GM23248 (cell line): Measurements from ENCODE around the gene DPP8. TPM values are rescaled to one million over a fixed set of nuclear protein-coding genes. Genes with fewer than 3 reads are reported as not detected.

ENCODE experiments used
- DNase-seq: peaks from one replicate; pipeline ENCODE4 v3.0.0-alpha.2; 2015
- H2AFZ ChIP-seq: fragments of 200-600 bp; sonication (generic); 2 replicates; pipeline ENCODE4 v1.6.1; 2016; ENCODE audit warnings: antibody characterized with exemption
- H3F3A ChIP-seq: fragments of 200-600 bp; sonication (generic); 2 replicates; pipeline ENCODE4 v1.6.1; 2016; ENCODE audit warnings: mild to moderate bottlenecking, antibody characterized with exemption, mixed run types; ENCODE audit not compliant: insufficient read depth
- H3K27ac ChIP-seq: fragments of 200-600 bp; sonication (generic); 2 replicates; pipeline ENCODE4 v1.5.1; 2016; ENCODE audit warnings: mild to moderate bottlenecking
- H3K27me3 ChIP-seq: fragments of 200-600 bp; sonication (generic); replicated peaks from 2 replicates; pipeline ENCODE4 v1.6.1; 2016; ENCODE audit warnings: mild to moderate bottlenecking; ENCODE audit not compliant: insufficient read depth
- H3K36me3 ChIP-seq: fragments of 200-600 bp; sonication (generic); 2 replicates; pipeline ENCODE4 v1.6.1; 2016; ENCODE audit warnings: low read depth, mild to moderate bottlenecking
- H3K4me1 ChIP-seq: fragments of 200-600 bp; sonication (generic); 2 replicates; pipeline ENCODE4 v1.6.1; 2016; ENCODE audit warnings: mild to moderate bottlenecking; ENCODE audit not compliant: insufficient read depth
- H3K4me2 ChIP-seq: fragments of 200-600 bp; sonication (generic); one replicate; pipeline ENCODE4 v1.6.1; 2016; ENCODE audit warnings: mild to moderate bottlenecking; ENCODE audit not compliant: unreplicated experiment
- H3K4me3 ChIP-seq: fragments of 200-600 bp; sonication (generic); 2 replicates; pipeline ENCODE4 v1.5.1; 2016; ENCODE audit warnings: mild to moderate bottlenecking
- H3K79me2 ChIP-seq: fragments of 200-600 bp; sonication (generic); 2 replicates; pipeline ENCODE4 v1.6.1; 2016; ENCODE audit warnings: mild to moderate bottlenecking; ENCODE audit not compliant: insufficient read depth
- H3K9ac ChIP-seq: fragments of 200-600 bp; sonication (generic); 2 replicates; pipeline ENCODE4 v1.6.1; 2016; ENCODE audit warnings: mild to moderate bottlenecking
- H3K9me2 ChIP-seq: fragments of 200-600 bp; sonication (generic); 2 replicates; pipeline ENCODE4 v1.6.1; 2016; ENCODE audit warnings: mixed run types, mild to moderate bottlenecking, moderate library complexity; ENCODE audit not compliant: insufficient read depth
- H3K9me3 ChIP-seq: fragments of 200-600 bp; sonication (generic); one replicate; pipeline ENCODE4 v1.6.1; 2017; ENCODE audit warnings: low read depth
- H4K20me1 ChIP-seq: fragments of 200-600 bp; sonication (generic); 2 replicates; pipeline ENCODE4 v1.6.0; 2016; ENCODE audit not compliant: insufficient read depth
- EZH2 ChIP-seq: fragments of 200-600 bp; sonication (generic); IDR thresholded peaks from 2 replicates; pipeline ENCODE4 v1.6.1; 2018; ENCODE audit warnings: antibody characterized with exemption, mild to moderate bottlenecking; ENCODE audit not compliant: insufficient read depth, poor library complexity, severe bottlenecking
- EZH2phosphoT487 ChIP-seq: fragments of 200-600 bp; sonication (generic); IDR thresholded peaks from 2 replicates; pipeline ENCODE4 v1.6.1; 2018; ENCODE audit warnings: antibody characterized with exemption, moderate library complexity, mild to moderate bottlenecking, low read depth; ENCODE audit not compliant: insufficient read depth
- WGBS, 2 experiments: methylation state at CpG; one replicate each; pipeline ENCODE4 v1.1.6; 2015 to 2017; ENCODE audit warnings: low lambda C conversion rate in 2 of 2, low coverage in 1 of 2; ENCODE audit errors: missing lambda C conversion rate in 2 of 2; 5-methylcytosine and 5-hydroxymethylcytosine counted together
- in situ Hi-C: fragments of 300-500 bp; cut with MboI; formaldehyde crosslinking; loops from 2 replicates; pipeline ENCODE4 v1.15.0; 2020
- polyA plus RNA-seq: library from polyadenylated mRNA; unstranded; fragments of >200 nt; fragmentation: Nextera tagmentation; extraction: Ambion mirVana; gene quantifications from 2 replicates; pipeline ENCODE4 v1.2.1, GENCODE V29; 2016
- total RNA-seq: library from RNA; depleted of rRNA; stranded (reverse); fragments of >200 nt; shearing (Covaris generic); gene quantifications from 2 replicates; pipeline ENCODE4 v1.2.3, GENCODE V29; 2014; rRNA removed

The DPP8 gene
- 21.5 and 28.9 TPM in 2 replicates for total RNA-seq
- 28.0 and 30.1 TPM in 2 replicates for polyA plus RNA-seq

DNA sequence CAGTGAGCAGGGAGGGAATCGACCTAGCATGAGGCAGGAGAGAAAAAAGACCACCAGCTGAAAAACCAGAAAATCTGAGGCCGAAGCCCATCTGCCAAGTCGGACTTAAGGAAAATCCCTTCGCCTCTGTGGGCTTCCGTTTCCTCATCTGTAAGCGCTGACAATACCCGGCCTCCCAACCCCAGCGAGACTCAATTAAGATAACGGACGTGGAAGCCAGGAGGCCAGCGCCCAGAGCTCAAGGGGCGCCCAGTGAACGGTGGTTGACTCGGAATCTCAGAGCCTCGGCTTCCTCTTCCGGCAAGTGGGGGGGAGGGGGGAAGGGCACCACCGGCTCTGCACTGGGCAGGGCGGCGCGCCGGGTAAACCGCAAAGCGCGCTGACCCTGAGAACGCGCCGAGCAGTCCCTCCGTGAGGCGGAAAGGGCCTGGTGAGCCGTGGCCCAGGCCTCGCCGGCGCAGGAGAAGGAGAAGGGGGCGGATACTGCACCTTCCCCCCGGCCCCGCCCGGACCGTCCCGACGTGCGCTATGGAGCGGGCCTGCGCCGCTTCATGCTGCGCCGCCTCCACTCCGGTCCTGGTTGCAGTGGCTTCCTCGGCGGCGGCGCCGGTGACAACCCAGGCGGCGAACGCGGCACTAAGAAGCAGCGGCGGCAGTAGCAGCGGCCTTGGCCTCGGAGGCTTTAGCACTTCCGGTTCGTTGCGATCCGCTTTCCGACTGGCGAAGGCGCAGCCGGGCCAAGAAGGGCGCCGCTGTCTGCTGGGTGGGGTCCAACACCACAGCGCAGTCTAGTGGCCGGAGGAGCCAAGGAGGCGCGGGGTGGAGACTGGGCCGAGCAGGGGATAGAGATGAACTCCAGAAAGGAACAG is at the start of gene DPP8:
TSS of gene DPP8 (minus strand) at position 693 of the 869 bp plus-strand sequence. CDS start 5,136 bp downstream, outside the sequence.
- Histone ChIP-seq H3K9me3 (no peaks in the 10 kb centered on the region), H3K79me2 (peaks cover 47% of the 10 kb centered on the region), H3K4me2 (peak within 1 kb of the TSS; percentile 98), H3K36me3 (0 out of 2 replicates have a peak, but pooled peaks cover under 1% of the 10 kb centered on the region), H3K4me1 (peaks cover 19% of the 10 kb centered on the region), H3F3A (peaks cover 21% of the 10 kb centered on the region; the same call in 1 of the 2 replicates), H3K9ac (peak within 1 kb of the TSS; percentile 93), H3K9me2 (no peaks in the 10 kb centered on the region), H3K27me3 (no peaks in the 10 kb centered on the region), H3K4me3 (peak within 1 kb of the TSS; percentile 95), H3K27ac (peak within 1 kb of the TSS; percentile 75), H4K20me1 (no peaks in the 10 kb centered on the region), H2AFZ (peak within 1 kb of the TSS; percentile 89)
- peak; percentile 97 for DNase-seq
- in situ Hi-C loops = no loop called here
- TF ChIP-seq EZH2 (no peak), EZH2phosphoT487 (no peak)
- WGBS, 2 experiments = 0 to 1% methylated on average over 55 to 74 of the region's 75 CpGs

DNA sequence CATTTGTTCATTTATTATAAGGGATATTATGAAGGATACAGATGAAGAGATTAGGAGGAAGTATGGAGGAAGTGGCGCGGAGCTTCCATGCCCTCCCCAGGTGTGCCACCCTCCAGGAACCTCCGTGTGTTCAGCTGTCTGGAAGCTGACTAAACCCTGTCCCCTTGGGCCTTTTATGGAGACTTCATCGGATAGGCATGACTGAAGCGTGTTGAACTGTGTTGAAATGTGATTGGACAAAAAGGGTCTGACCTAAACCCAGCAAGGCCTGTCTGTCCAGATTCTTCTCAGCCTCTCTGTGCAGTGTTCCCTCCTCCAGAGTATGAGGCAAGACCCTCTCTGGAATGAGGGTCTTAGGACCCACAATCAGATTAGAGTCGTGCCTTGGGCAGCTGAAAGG is 44.4 kb upstream of the DPP8 start:
- H3K4me2 ChIP-seq = no peak overlapping the region
- TF ChIP-seq EZH2phosphoT487 (no peak), EZH2 (no peak)
- H3F3A ChIP-seq = peaks cover 13% of the 10 kb centered on the region
- in situ Hi-C loops = no loop called here
- no peak for DNase-seq
- H3K27ac ChIP-seq = no peak overlapping the region
- no peaks in the 10 kb centered on the region for H3K9me2 ChIP-seq
- H3K36me3 ChIP-seq = peaks cover 42% of the 10 kb centered on the region
- H3K4me1 ChIP-seq = peaks cover 6% of the 10 kb centered on the region; the same call in 1 of the 2 replicates
- H3K4me3 ChIP-seq = no peak overlapping the region
- H3K79me2 ChIP-seq = peaks cover 17% of the 10 kb centered on the region; the same call in 1 of the 2 replicates
- H3K9me3 ChIP-seq = no peaks in the 10 kb centered on the region
- no peaks in the 10 kb centered on the region for H3K27me3 ChIP-seq
- no peak overlapping the region for H2AFZ ChIP-seq
- no peak overlapping the region for H3K9ac ChIP-seq
- 92 to 93% methylated on average over 6 of the region's 6 CpGs for WGBS, 2 experiments
- H4K20me1 ChIP-seq = no peaks in the 10 kb centered on the region

DNA sequence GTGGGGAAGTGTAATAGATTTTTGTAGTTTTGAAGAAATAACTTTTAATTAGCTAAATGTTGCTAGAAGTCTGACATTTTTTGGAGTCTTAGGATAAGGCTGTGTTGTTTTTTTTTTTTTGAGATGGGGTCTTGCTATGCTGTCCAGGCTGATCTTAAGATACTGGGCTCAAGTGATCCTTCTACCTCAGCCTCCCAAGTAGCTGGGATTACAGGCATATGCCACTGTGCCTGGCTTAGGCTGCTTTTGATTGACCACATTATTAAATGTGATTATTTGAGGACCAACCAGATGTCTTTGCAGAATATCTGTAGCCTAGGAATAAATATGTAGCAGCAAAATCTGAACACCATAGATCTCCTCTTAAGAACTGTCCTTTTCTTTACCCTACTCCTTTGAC is 42.5 kb upstream of the DPP8 start:
- Histone ChIP-seq H3K27me3 (no peaks in the 10 kb centered on the region), H3K9me3 (no peaks in the 10 kb centered on the region), H3K9me2 (no peaks in the 10 kb centered on the region), H2AFZ (no peak overlapping the region), H3K36me3 (peaks cover 29% of the 10 kb centered on the region), H3K9ac (no peak overlapping the region), H3K4me2 (no peak overlapping the region), H4K20me1 (no peaks in the 10 kb centered on the region), H3K4me1 (peaks cover 6% of the 10 kb centered on the region; the same call in 1 of the 2 replicates), H3F3A (peaks cover 13% of the 10 kb centered on the region), H3K27ac (no peak overlapping the region), H3K4me3 (no peak overlapping the region), H3K79me2 (peaks cover 17% of the 10 kb centered on the region)
- TF ChIP-seq EZH2phosphoT487 (no peak), EZH2 (no peak)
- in situ Hi-C loops = no loop called here
- DNase-seq = no peak

- peaks cover 18% of the 10 kb centered on the region for H3K79me2 ChIP-seq
- H3K4me1 ChIP-seq = peaks cover 6% of the 10 kb centered on the region; the same call in 1 of the 2 replicates
- H3K27me3 ChIP-seq = no peaks in the 10 kb centered on the region
- peaks cover 13% of the 10 kb centered on the region for H3F3A ChIP-seq
- no peak for TF ChIP-seq EZH2
- no peak for TF ChIP-seq EZH2phosphoT487
- no peak overlapping the region for H3K27ac ChIP-seq
- H4K20me1 ChIP-seq = no peaks in the 10 kb centered on the region
- peaks cover 28% of the 10 kb centered on the region for H3K36me3 ChIP-seq
- in situ Hi-C loops = no loop called here
- H3K9me2 ChIP-seq = no peaks in the 10 kb centered on the region
- no peak overlapping the region for H3K4me3 ChIP-seq
- H3K9me3 ChIP-seq = no peaks in the 10 kb centered on the region
- whole genome bisulfite sequencing, 2 experiments = 94 to 97% methylated on average over 6 of the region's 6 CpGs
- H3K4me2 ChIP-seq = no peak overlapping the region
- DNase-seq = no peak
- no peak overlapping the region for H2AFZ ChIP-seq
- H3K9ac ChIP-seq = no peak overlapping the region
Observed at GRCh38 chr15:65558997-65559760, 41.7 kb upstream of the DPP8 start.
